Ecto neural progenitor cell (in vitro differentiated cells): Measurements from ENCODE around the gene BRME1.
"Not testable (repeated sequence)": the region's sequence is repeated elsewhere in the genome, so short reads cannot be mapped to it uniquely, and the experiment has no call there.

Experiments
- DNase-seq: peaks from one replicate; pipeline ENCODE4 v3.0.0-alpha.2; 2018; ENCODE audit warnings: low spot score

BRME1 gene

GRCh38 chr19:13865571-13866462 lies 40.1 kb downstream of the BRME1 start:
- DNase-seq, result no peak

DNA sequence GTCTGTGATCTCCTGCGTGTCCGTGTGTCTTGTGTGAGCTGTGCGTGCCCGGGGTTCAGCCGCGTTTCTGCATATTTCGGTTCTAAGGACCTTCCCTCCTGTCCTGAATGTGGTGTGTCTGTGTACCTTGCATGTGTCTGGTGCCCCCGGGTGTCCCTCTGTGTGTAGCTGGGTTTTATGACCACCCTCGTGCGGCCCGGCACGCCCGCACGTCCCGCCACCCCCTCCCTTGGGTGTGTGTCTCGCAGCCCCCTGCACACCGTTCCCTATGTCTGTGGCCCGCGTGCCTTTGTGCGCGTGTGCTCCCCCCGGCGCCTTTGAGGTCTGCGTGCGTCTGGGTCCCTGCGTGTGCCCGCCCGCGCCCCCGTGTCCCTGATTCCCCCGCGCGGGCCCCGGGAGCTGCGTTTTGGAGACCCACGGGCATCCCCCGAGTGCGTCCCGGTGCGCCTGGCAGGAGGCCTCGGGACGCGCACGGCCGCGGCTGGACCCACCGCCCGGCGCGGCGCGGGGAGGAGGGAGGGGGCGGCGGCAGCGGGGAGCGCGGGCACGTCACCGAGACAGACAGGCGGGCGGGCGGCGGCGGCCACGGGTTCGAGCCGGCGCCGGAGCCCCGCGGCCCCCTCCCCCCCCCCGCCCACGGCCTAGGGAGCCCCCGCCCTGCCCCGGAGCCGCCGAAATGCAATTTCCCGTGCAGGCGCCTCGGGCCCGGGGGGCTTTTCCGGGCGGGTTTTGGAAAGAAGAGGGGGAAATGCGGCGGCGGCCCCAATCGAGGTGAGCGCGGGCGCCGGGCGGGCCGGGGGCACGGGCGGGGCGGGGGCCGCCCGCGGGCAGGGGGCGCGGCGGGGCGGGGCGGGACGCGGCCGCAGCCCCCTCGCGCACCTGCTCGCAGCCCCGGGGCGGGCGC lies 41.0 kb downstream of the BRME1 start:
- no peak for DNase-seq

DNA sequence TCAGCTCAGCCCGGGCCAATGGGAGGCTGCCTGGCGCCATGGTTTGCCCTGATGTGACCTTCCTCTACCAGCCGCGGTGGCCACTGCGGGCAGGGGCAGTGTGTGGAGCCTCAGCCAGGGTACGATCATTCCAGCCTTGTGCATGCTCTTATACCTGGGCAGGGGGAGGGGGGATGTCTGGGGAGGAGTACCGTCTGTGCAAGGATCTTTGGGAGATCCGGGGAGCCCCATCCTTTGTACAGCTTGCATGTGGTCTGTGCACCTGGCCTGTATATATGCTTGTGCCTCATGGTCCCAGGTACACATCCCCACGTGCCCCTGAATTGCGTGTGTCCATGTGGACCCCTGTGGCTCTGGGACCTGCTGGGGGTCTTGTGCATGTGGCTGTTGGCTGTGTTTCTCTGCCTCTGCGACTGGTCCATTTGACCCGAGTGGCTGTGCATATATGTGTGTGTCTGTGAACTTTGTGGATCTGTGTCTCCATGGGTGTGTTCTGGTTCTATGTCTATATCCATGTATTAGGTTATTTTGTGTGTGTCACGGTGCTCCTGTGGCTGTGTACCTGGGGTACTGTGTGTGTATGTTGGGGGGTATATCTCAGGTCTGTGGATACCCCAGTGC lies 41.8 kb downstream of the BRME1 start:
- DNase-seq, result no peak

GRCh38 chr19:13861714-13862531 lies 44.0 kb downstream of the BRME1 start:
- peak; percentile 94 for DNase-seq

DNA sequence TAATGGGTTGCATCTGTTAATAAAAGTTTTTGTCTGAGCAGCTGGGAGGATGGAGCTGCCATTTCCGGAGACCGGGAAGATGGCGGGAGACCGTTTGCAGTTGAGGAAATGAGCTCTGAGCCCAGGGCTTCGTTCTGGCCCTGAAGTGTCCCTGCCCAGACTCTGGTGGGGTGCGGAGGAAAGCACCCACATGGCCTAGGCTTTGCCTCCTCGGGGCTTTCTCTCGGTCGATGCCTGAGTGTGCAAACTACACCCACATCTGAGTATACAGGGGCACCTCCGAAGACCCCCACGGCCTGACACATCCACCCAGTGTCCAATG lies 44.6 kb downstream of the BRME1 start:
- DNase-seq, result no peak

DNA sequence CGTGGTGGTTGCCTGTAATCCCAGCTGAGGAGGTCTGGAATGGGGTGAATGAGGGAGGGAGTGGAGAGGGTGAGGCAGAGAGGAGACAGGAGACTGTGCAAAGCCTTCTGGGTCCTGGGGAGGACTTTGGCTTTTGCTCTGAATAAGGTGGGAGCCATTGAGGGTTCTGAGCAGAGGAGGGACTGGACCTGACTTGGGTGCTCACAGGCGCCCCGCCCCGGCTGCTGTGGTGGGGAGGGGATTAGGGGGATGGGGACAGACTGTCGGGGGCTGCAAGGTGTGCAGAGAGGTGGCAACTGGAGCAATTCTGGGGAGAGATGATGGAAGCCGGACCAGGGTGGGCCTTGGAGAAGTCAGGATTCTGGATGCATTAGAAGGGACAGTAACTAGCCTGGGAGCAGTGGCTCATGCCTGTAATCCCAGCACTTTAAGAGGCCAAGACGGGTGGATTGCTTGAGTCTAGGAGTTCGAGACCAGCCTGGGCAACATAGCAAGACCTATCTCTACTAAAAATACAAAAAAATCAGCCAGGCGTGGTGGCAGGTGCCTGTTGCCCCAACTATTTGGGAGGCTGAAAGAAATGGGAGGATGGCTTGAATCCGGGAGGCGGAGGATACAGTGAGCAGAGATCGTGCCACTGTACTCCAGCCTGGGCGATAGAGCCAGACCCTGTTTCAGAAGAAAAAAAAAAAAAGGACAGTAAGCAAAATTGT lies 45.1 kb downstream of the BRME1 start:
- no peak for DNase-seq

GRCh38 chr19:13859361-13859880 lies 46.5 kb downstream of the BRME1 start:
- DNase-seq, result no peak

- DNase-seq, result no peak
Observed at GRCh38 chr19:13856497-13856896, 49.4 kb downstream of the BRME1 start.

- DNase-seq, result not testable (repeated sequence)
Observed at GRCh38 chr19:13852171-13852707, 53.7 kb downstream of the BRME1 start.

DNA sequence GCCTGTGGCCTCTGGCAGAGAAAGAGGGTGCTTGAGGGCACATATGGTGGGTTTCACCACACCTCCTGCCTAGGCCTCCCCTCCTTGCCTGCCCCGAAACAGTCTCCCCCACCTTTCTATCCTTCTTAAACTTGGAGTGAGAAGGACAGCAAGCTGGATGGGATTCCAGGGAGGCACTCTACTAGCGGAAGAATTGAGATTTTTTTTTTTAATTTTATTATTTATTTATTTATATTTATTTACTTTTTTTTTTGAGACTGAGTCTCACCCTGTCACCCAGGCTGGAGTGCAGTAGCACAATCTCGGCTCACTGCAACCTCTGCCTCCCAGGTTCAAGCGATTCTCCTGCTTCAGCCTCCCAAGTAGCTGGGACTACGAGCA lies 54.2 kb downstream of the BRME1 start:
- DNase-seq, result not testable (repeated sequence)

DNA sequence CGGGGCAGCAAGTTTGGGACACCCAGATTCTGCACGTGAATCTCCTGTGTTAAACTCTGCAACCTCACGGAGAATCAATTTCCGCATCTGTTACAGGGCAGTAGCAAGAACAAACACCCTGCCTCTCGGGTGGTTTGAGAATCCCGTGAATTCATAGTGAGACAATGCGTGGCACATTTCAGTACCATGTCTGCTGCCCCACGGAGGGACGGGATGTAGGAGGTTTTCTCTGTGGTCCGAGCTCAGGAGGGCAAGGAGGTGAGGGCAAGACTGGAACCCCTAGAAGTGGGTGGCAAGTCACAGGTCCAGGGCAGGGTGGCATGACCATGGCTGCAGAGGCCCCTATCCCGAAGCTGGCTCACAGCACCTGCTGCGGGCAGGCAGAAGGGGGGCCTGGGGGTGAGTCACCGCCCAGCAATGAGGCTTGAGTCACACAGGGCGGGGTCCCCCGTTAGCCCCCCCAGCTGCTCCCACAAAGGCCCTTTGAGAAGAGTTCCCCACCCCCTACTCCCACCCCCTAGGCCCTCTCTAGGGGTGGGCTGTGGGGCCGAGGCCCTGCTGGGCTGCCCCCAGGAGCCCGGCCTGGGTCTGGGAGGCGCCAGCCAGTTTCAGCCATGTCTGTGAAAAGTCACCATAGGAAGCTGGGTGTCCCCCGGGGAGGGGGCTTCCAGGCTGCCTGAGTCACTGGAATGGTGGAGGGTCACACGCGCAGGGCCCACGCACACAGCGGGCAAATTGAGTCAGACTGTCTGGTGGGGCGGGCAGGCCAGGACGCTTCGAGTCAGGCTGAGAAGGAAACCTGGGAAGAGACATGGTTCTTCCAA lies 54.8 kb downstream of the BRME1 start:
- DNase-seq, result no peak

DNA sequence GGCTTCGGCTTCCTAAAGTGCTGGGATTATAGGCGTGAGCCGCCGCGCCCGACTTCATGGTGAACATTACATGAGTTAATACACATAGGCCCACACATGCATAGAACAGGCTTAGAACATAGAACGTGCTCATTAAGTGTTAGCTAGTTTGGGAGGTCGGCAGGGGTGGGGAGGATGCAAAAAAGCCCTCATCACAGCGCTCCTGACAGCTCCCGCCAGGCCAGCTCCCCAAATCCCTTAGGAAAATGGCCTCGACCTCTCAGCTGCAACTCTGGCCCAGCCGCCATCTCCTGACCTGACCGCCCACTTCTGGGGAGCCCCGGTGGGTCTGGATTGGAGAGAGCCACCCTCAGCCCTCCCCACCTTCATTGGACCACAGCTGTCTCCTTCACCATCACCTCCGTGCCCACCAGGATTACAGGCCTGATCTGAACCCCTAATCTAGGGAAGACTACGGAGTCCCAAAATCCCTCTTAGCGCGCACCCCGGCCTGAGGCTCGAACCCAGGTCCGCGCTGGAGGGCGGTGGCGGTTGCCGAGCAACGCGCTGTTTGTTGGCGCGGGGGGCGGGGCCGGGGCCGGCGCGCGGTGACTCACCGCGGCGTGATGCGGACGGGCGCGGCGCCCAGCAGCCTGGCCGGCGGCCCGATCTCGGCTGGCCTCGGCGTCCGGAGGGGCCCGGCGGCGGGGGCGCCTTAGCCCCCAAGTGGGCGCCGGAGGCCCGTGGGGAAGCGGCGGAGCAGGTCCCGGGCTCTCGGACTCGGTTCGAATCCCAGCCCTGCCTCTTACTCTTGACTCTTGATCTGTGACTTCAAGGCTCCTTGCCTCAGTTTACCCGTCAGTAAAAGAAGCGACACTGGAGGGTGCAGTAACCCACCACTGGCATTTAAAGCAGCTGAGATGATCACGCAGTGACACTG lies 55.7 kb downstream of the BRME1 start:
- DNase-seq, result peak; percentile 87

DNA sequence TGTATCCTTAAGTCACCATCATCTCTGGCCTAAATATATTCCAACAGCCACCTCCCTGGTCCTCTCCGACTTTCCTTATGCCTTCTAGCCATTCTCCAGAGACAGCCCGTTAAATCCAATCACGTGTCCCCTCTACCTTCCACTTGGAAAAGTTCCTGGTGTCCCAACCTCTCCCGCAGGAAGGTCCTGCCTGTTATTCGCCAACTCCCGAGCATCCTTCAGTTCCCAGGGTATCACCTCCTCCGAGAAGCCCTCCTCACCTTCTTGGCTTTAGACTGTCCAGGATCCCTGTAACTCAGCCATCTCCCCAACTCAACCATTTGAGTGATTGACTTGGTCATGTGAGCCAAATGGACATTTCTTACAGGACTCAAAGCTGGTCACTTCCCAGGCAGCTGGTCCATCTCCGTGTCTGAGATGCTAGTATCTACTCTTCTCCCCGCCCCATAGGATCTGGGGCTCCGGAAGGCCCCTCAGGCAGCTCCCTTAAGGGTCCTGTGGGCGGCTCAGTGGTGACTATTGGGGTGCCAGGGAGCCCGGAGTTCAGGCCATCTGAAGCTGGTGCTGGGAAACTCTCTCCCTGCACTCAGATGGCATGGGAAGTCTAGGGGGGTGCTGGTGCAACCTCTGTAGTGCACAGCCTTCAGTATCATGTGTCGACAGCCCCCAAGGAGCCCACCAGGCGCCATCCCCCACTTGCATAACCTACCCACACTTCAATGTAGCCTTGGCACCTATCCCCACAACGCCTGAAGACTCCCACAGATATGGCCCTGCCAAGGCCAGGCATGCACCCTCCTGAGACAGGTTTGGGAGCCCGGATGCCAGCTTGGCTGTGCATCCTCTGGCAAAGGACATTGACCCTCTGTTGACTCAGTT lies 56.9 kb downstream of the BRME1 start:
- peak; percentile 35 for DNase-seq

- peak; percentile 32 for DNase-seq
Observed at GRCh38 chr19:13848340-13848677, 57.6 kb downstream of the BRME1 start.

GRCh38 chr19:13847407-13848339 lies 58.2 kb downstream of the BRME1 start:
- DNase-seq, result peak; percentile 93

GRCh38 chr19:13846557-13847406 lies 59.1 kb downstream of the BRME1 start:
- DNase-seq, result peak; percentile 96
